ENCODE measurements around the gene CCP110. TPM values are rescaled to one million over a fixed set of nuclear protein-coding genes. Genes with fewer than 3 reads are reported as not detected.

Gene CCP110
- total and polyA plus RNA-seq, 2 of the 13 experiments (the other 11 are each of a cell fraction or from before 2014, with no cell fraction given) = 10.0 to 11.1 TPM

GRCh38 chr16:19488213-19488640, 35.5 kb upstream of the CCP110 start:
- Histone ChIP-seq H3K4me3 (replicated peaks in 1 of 3; ENCODE audit: insufficient read depth in 1 of 3, low read depth in 2 of 3, low read length in 3 of 3) (peak overlapping the region in 1 of 3 experiments; percentile 25; a peak in 1 of 6 replicates), H3K9ac (ENCODE audit: insufficient read depth, low read depth, low read length) (no peak overlapping the region), H3K79me2 (ENCODE audit: insufficient read depth, low read length) (no peaks in the 10 kb centered on the region), H3K36me3 (replicated peaks in 1 of 2; ENCODE audit: control insufficient read depth in 1 of 2, insufficient read depth in 2 of 2, low read length in 2 of 2) (no peaks in the 10 kb centered on the region), H3K27ac (ENCODE audit: extremely low read length, insufficient read depth, low read length) (no peak overlapping the region), H3K27me3 (ENCODE audit: control insufficient read depth in 1 of 2, insufficient read depth in 2 of 2, low read length in 2 of 2) (peaks cover 0 to 9% of the 10 kb centered on the region in 2 experiments; a peak in 1 of 5 replicates), H3K4me2 (ENCODE audit: low read depth, low read length) (peak overlapping the region; percentile 56), H2AFZ (ENCODE audit: low read length) (peak overlapping the region; percentile 61), H4K20me1 (ENCODE audit: insufficient read depth, low read length) (no peaks in the 10 kb centered on the region), H3K4me1 (ENCODE audit: insufficient read depth, low read length) (peaks cover 14% of the 10 kb centered on the region), H3K9me3 (ENCODE audit: low read length) (no peaks in the 10 kb centered on the region)
- intact Hi-C loops (cut with micrococcal nuclease; ENCODE audit: unreplicated experiment) (loop anchor here (5.0 kb wide), 1 partner anchor 101 kb away; no protein-coding TSS in a partner anchor), in situ Hi-C loops (cut with HindIII; ENCODE audit: extremely low pct_ligation_motif_present, low pct_unique_long_range_greater_than_20kb) (no loop called here)
- no peak for DNase-seq (ENCODE audit: low spot score)
- POLR2A ChIA-PET = no interaction called here
- WGBS (ENCODE audit: low lambda C conversion rate) = 25% methylated on average over 4 of the region's 4 CpGs
- ATAC-seq = peak; percentile 68
- FAIRE-seq = peak; percentile 72
- CTCF ChIA-PET (ENCODE audit: low intra/inter-chr PET ratio, low total read pairs) = no interaction called here
- no TSS peak for BruUV-seq (replicated peaks)
- TF ChIP-seq HNRNPL (IDR thresholded peaks at IDR 0.05; ENCODE audit: low read depth, low read length) (no peak), ZNF740 (CRISPR knock-in tag; IDR thresholded peaks at IDR 0.05) (peak; percentile 30; the same call in 1 of the 2 replicates), ARID5B (CRISPR knock-in tag; IDR thresholded peaks at IDR 0.05) (0 out of 2 replicates have a peak, but pooled peaks have one; percentile 22), IKZF5 (CRISPR knock-in tag; IDR thresholded peaks at IDR 0.05) (peak; percentile 30; the same call in 1 of the 2 replicates), ZNF430 (CRISPR knock-in tag; IDR thresholded peaks at IDR 0.05) (peak; percentile 30; the same call in 1 of the 2 replicates), ZNF281 (CRISPR knock-in tag; IDR thresholded peaks at IDR 0.05; ENCODE audit: borderline replicate concordance) (0 out of 2 replicates have a peak, but pooled peaks have one; percentile 7), SOX6 (IDR thresholded peaks at IDR 0.05) (no peak), SOX6 (CRISPR knock-in tag; IDR thresholded peaks at IDR 0.05) (0 out of 2 replicates have a peak, but pooled peaks have one; percentile 12), SIX1 (CRISPR knock-in tag; IDR thresholded peaks at IDR 0.05; ENCODE audit: borderline replicate concordance) (no peak), ZNF609 (CRISPR knock-in tag; IDR thresholded peaks at IDR 0.05; ENCODE audit: borderline replicate concordance) (no peak)
